Liver (tissue), 9 donors: ENCODE data around the gene GPM6B. TPM values are rescaled to one million over a fixed set of nuclear protein-coding genes. Genes with fewer than 3 reads are reported as not detected.

Experiments
- DNase-seq: peaks from one replicate; pipeline ENCODE4 v3.0.0-alpha.2; 2017; ENCODE audit warnings: low spot score
- H3K27ac ChIP-seq, 2 donors: one replicate each; pipeline ENCODE4 v1.7.0; 2013; ENCODE audit warnings: inconsistent platforms in 2 of 2, low read length in 2 of 2, control low read depth in 1 of 2, low read depth in 1 of 2, mild to moderate bottlenecking in 1 of 2
- H3K27me3 ChIP-seq, 4 donors: one replicate each; pipeline versions ENCODE4 v1.6.1 to v1.7.0; 2013; ENCODE audit warnings: low read length in 3 of 4, inconsistent platforms in 1 of 4, mild to moderate bottlenecking in 1 of 4, moderate library complexity in 1 of 4; ENCODE audit not compliant: control insufficient read depth in 4 of 4, insufficient read depth in 4 of 4
- H3K36me3 ChIP-seq, 4 donors: one replicate each; pipeline versions ENCODE4 v1.6.1 to v1.7.0; 2013; ENCODE audit warnings: low read length in 3 of 4, mild to moderate bottlenecking in 3 of 4, low read depth in 1 of 4, moderate library complexity in 1 of 4; ENCODE audit not compliant: control insufficient read depth in 4 of 4, insufficient read depth in 3 of 4
- H3K4me1 ChIP-seq, 4 donors: one replicate each; pipeline versions ENCODE4 v1.6.1 to v1.7.0; 2013; ENCODE audit warnings: low read length in 3 of 4, mild to moderate bottlenecking in 3 of 4, moderate library complexity in 1 of 4; ENCODE audit not compliant: control insufficient read depth in 4 of 4, insufficient read depth in 4 of 4
- H3K4me3 ChIP-seq, 3 donors: one replicate each; pipeline versions ENCODE4 v1.6.1 to v1.7.0; 2013; ENCODE audit warnings: low read length in 3 of 3, control low read depth in 1 of 3, low read depth in 1 of 3, mild to moderate bottlenecking in 1 of 3
- H3K9ac ChIP-seq, 2 donors: one replicate each; pipeline ENCODE4 v1.7.0; 2013; ENCODE audit warnings: low read length in 2 of 2, mild to moderate bottlenecking in 2 of 2, moderate library complexity in 2 of 2, control low read depth in 1 of 2, low read depth in 1 of 2
- H3K9me3 ChIP-seq, 4 donors: one replicate each; pipeline versions ENCODE4 v1.6.1 to v1.7.0; 2013; ENCODE audit warnings: low read length in 3 of 4; ENCODE audit not compliant: control insufficient read depth in 4 of 4
- CTCF ChIP-seq: fragments of 150-350 bp; IDR thresholded peaks from 2 replicates; pipeline ENCODE4 v1.5.1; 2017; ENCODE audit warnings: improper control_type of control experiment, low read depth, low read length; ENCODE audit not compliant: missing input control
- GABPA ChIP-seq, 2 donors: IDR thresholded peaks in 1 of 2; conservative IDR thresholded peaks in 1 of 2; 2 replicates each; pipeline ENCODE4 v1.6.1; 2016; ENCODE audit warnings: antibody characterized with exemption in 2 of 2, mild to moderate bottlenecking in 1 of 2, moderate library complexity in 1 of 2
- HNF4A ChIP-seq, 2 donors: conservative IDR thresholded peaks; 2 replicates each; pipeline ENCODE4 v1.6.1; 2016; ENCODE audit warnings: antibody characterized with exemption in 2 of 2, mild to moderate bottlenecking in 2 of 2
- JUND ChIP-seq, 2 donors: IDR thresholded peaks; 2 replicates each; pipeline ENCODE4 v1.6.1; 2016; ENCODE audit warnings: antibody characterized with exemption in 2 of 2
- MAX ChIP-seq: IDR thresholded peaks from 2 replicates; pipeline ENCODE4 v1.6.1; 2016; ENCODE audit warnings: antibody characterized with exemption
- NR2F2 ChIP-seq: IDR thresholded peaks from 2 replicates; pipeline ENCODE4 v1.6.1; 2016; ENCODE audit warnings: antibody characterized with exemption
- RAD21 ChIP-seq, 2 donors: IDR thresholded peaks; 2 replicates each; pipeline ENCODE4 v1.6.1; 2016; ENCODE audit warnings: antibody characterized with exemption in 2 of 2, mild to moderate bottlenecking in 2 of 2
- REST ChIP-seq: IDR thresholded peaks from 2 replicates; pipeline ENCODE4 v1.6.1; 2016; ENCODE audit warnings: antibody characterized with exemption, mild to moderate bottlenecking
- RXRA ChIP-seq, 2 donors: IDR thresholded peaks; 2 replicates each; pipeline ENCODE4 v1.6.1; 2017 to 2018; ENCODE audit warnings: antibody characterized with exemption in 2 of 2, mild to moderate bottlenecking in 1 of 2
- SP1 ChIP-seq: IDR thresholded peaks from 2 replicates; pipeline ENCODE4 v1.6.1; 2018; ENCODE audit warnings: antibody characterized with exemption, mild to moderate bottlenecking
- YY1 ChIP-seq: IDR thresholded peaks from 2 replicates; pipeline ENCODE4 v1.6.1; 2016; ENCODE audit warnings: antibody characterized with exemption, mild to moderate bottlenecking
- ZBTB33 ChIP-seq: IDR thresholded peaks from 2 replicates; pipeline ENCODE4 v1.6.1; 2016; ENCODE audit warnings: antibody characterized with exemption
- WGBS: extraction: QIAGEN DNeasy Blood & Tissue Kit; methylation state at CpG from one replicate; pipeline ENCODE4 v1.1.7; 2013; 5-methylcytosine and 5-hydroxymethylcytosine counted together
- polyA plus RNA-seq, 2 donors: library from polyadenylated mRNA; stranded (reverse) in 1 of 2; unstranded in 1 of 2; fragments of 200-250 nt in 1 of 2; fragments of >200 nt in 1 of 2; fragmentation: Nextera tagmentation in 1 of 2; extraction: Ambion mirVana in 1 of 2; gene quantifications; one replicate each; pipeline versions ENCODE4 v1.2.1 to v1.2.3, GENCODE V29; 2013 to 2015
- total RNA-seq, 2 donors: library from RNA; depleted of rRNA; stranded (reverse); fragments of >200 nt; gene quantifications; one replicate each; pipeline ENCODE4 v1.2.3, GENCODE V29; 2014
- donor health status: healthy.
- donor health status: healthy.
- donor health status: healthy.
- donor health status: healthy.
- donor health status: healthy.

Gene GPM6B
- total and polyA plus RNA-seq, 4 donors = 0.42 to 2.3 (median 0.72) TPM

GRCh38 chrX:13826770-13827169 lies 9.9 kb upstream of the GPM6B start:
- Histone ChIP-seq H3K27ac (no peak overlapping the region), H3K9me3 (no peaks in the 10 kb centered on the region), H3K27me3 (peaks cover 0 to 7% (median 0%) of the 10 kb centered on the region in 4 donors), H3K9ac (no peak overlapping the region), H3K36me3 (no peaks in the 10 kb centered on the region), H3K4me3 (no peak overlapping the region), H3K4me1 (no peaks in the 10 kb centered on the region)
- no peak for DNase-seq
- no peak for TF ChIP-seq SP1
- WGBS = 89% methylated on average over 5 of the region's 5 CpGs

GRCh38 chrX:13825178-13825762 lies 8.4 kb upstream of the GPM6B start:
- H3K9me3 ChIP-seq = no peaks in the 10 kb centered on the region
- 73% methylated on average over 6 of the region's 6 CpGs for WGBS
- DNase-seq = no peak
- H3K4me3 ChIP-seq = no peak overlapping the region
- H3K9ac ChIP-seq = no peak overlapping the region
- no peak for TF ChIP-seq SP1
- no peak for TF ChIP-seq ZBTB33
- TF ChIP-seq GABPA (IDR thresholded peaks at IDR 0.05 in 1 of 2, conservative IDR thresholded peaks at IDR 0.05 in 1 of 2) = no peak
- no peak for TF ChIP-seq JUND (IDR thresholded peaks at IDR 0.05)
- no peak for TF ChIP-seq RXRA (IDR thresholded peaks at IDR 0.05)
- TF ChIP-seq CTCF = no peak
- TF ChIP-seq RAD21 (IDR thresholded peaks at IDR 0.05) = no peak
- no peak for TF ChIP-seq YY1
- no peak for TF ChIP-seq NR2F2
- no peak for TF ChIP-seq HNF4A (conservative IDR thresholded peaks at IDR 0.05)
- no peak for TF ChIP-seq REST
- TF ChIP-seq MAX = no peak
- H3K36me3 ChIP-seq = no peaks in the 10 kb centered on the region
- H3K27me3 ChIP-seq = peaks cover 0 to 7% (median 0%) of the 10 kb centered on the region in 4 donors
- no peaks in the 10 kb centered on the region for H3K4me1 ChIP-seq
- H3K27ac ChIP-seq = no peak overlapping the region
